ENCODE measurements around the gene CACNA2D2.

Gene CACNA2D2

DNA sequence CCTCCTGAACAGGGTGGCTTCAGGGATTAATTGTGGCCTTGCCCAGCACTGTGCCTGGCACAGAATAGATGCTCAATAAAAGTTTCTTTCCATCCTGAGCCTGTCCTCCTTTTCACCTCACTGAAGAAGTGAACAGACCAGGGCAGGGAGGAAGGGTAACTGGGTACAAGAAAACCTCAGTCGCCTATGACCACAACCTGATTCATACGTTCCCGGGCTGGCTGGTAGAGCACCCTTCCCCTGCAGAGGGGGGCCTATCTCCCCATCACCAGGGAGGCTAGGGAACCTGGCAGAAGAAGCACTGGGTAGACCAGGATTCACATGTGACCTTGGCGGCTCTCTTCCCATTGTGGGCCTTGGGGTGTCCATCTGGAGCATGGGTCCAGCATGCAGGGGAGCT lies 27.8 kb upstream of the CACNA2D2 start:
- H3K4me1 ChIP-seq (ENCODE audit: insufficient read depth, low read length), result no peaks in the 10 kb centered on the region
- H3K27ac ChIP-seq (ENCODE audit: low read length), result no peak overlapping the region
- DNase-seq, result no peak
- H3K27me3 ChIP-seq (ENCODE audit: insufficient read depth, low read length, poor library complexity), result peaks cover 35% of the 10 kb centered on the region
- no peak overlapping the region for H3K9ac ChIP-seq (ENCODE audit: low read depth, low read length)
- TF ChIP-seq CTCF (IDR thresholded peaks at IDR 0.05; ENCODE audit: borderline replicate concordance, extremely low read depth, low read length, poor library complexity, severe bottlenecking) (no peak), EZH2 (IDR thresholded peaks at IDR 0.05; ENCODE audit: borderline replicate concordance, low read depth, low read length, severe bottlenecking) (no peak)
- no peak overlapping the region for H3K4me3 ChIP-seq (ENCODE audit: low read depth in 1 of 2, low read length in 2 of 2)
- H3K36me3 ChIP-seq (ENCODE audit: insufficient read depth, low read length), result no peaks in the 10 kb centered on the region
- no peaks in the 10 kb centered on the region for H3K79me2 ChIP-seq (ENCODE audit: insufficient read depth, low read length)
- H3K9me3 ChIP-seq (ENCODE audit: insufficient read depth, low read length, severe bottlenecking), result no peaks in the 10 kb centered on the region
- ATAC-seq (ENCODE audit: insufficient read depth, low read depth), result no peak
- no peak overlapping the region for H3K4me2 ChIP-seq (ENCODE audit: insufficient read depth, low read length)
- peaks cover 22% of the 10 kb centered on the region for H4K20me1 ChIP-seq (ENCODE audit: insufficient read depth, low read length)
- H2AFZ ChIP-seq (ENCODE audit: low read depth, low read length), result no peak overlapping the region

GRCh38 chr3:50530001-50530970 lies 26.9 kb upstream of the CACNA2D2 start:
- Histone ChIP-seq H3K4me1 (ENCODE audit: insufficient read depth, low read length) (no peaks in the 10 kb centered on the region), H3K4me2 (ENCODE audit: insufficient read depth, low read length) (no peak overlapping the region), H3K79me2 (ENCODE audit: insufficient read depth, low read length) (no peaks in the 10 kb centered on the region), H3K4me3 (ENCODE audit: low read depth in 1 of 2, low read length in 2 of 2) (no peak overlapping the region), H4K20me1 (ENCODE audit: insufficient read depth, low read length) (peaks cover 21% of the 10 kb centered on the region), H3K27me3 (ENCODE audit: insufficient read depth, low read length, poor library complexity) (peaks cover 31% of the 10 kb centered on the region), H3K9ac (ENCODE audit: low read depth, low read length) (no peak overlapping the region), H3K36me3 (ENCODE audit: insufficient read depth, low read length) (no peaks in the 10 kb centered on the region), H3K9me3 (ENCODE audit: insufficient read depth, low read length, severe bottlenecking) (no peaks in the 10 kb centered on the region), H3K27ac (ENCODE audit: low read length) (no peak overlapping the region), H2AFZ (ENCODE audit: low read depth, low read length) (no peak overlapping the region)
- ATAC-seq (ENCODE audit: insufficient read depth, low read depth), result no peak
- DNase-seq, result no peak
- TF ChIP-seq EZH2 (IDR thresholded peaks at IDR 0.05; ENCODE audit: borderline replicate concordance, low read depth, low read length, severe bottlenecking), result no peak

GRCh38 chr3:50525987-50526386 lies 22.6 kb upstream of the CACNA2D2 start:
- peak; percentile 98 for ATAC-seq (ENCODE audit: insufficient read depth, low read depth)
- H3K27me3 ChIP-seq (ENCODE audit: insufficient read depth, low read length, poor library complexity), result peaks cover 27% of the 10 kb centered on the region
- TF ChIP-seq EZH2 (IDR thresholded peaks at IDR 0.05; ENCODE audit: borderline replicate concordance, low read depth, low read length, severe bottlenecking) (no peak), CTCF (IDR thresholded peaks at IDR 0.05; ENCODE audit: borderline replicate concordance, extremely low read depth, low read length, poor library complexity, severe bottlenecking) (no peak)

DNA sequence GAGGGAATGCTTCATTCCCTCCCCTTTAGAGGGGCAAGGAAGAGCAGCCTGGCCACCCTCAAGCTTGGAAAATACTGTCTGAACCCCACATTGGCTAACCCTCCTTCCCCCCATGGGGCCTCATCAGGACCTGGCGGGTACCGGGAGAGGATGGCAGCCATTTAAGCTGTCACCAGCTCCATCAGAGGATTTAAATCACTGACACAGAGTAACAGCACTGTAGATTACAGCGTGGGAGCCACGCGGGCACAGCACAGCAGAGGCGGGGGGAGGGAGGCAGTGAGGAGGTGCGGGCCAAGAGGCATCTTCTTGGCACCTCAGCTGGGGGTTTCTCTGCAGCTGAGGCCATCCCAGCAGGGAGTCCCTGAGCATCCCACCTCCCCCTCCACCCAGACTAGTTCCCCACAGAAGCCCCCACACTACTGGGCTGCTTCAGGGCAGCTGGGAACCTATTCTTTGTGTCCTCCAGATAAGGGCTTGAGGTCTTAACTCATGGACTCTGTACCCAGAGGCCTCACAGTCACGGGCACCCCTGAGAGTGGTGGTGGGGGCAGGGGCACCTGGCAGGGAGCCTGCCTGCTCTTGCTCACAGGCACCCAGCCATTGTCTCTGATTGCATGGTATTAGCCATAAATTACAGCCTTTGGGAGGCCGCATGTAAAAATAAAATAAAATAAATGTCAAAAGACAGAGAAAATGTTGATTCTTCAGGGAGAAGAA lies 21.9 kb upstream of the CACNA2D2 start:
- no peak overlapping the region for H3K4me3 ChIP-seq (ENCODE audit: low read depth in 1 of 2, low read length in 2 of 2)
- TF ChIP-seq EZH2 (IDR thresholded peaks at IDR 0.05; ENCODE audit: borderline replicate concordance, low read depth, low read length, severe bottlenecking) (no peak), CTCF (IDR thresholded peaks at IDR 0.05; ENCODE audit: borderline replicate concordance, extremely low read depth, low read length, poor library complexity, severe bottlenecking) (no peak)
- H3K9ac ChIP-seq (ENCODE audit: low read depth, low read length), result no peak overlapping the region
- no peaks in the 10 kb centered on the region for H3K9me3 ChIP-seq (ENCODE audit: insufficient read depth, low read length, severe bottlenecking)
- H3K4me1 ChIP-seq (ENCODE audit: insufficient read depth, low read length), result no peaks in the 10 kb centered on the region
- H3K79me2 ChIP-seq (ENCODE audit: insufficient read depth, low read length), result no peaks in the 10 kb centered on the region
- no peak overlapping the region for H3K4me2 ChIP-seq (ENCODE audit: insufficient read depth, low read length)
- peaks cover 21% of the 10 kb centered on the region for H3K27me3 ChIP-seq (ENCODE audit: insufficient read depth, low read length, poor library complexity)
- H2AFZ ChIP-seq (ENCODE audit: low read depth, low read length), result no peak overlapping the region
- peaks cover 10% of the 10 kb centered on the region; the same call in 1 of the 2 replicates for H4K20me1 ChIP-seq (ENCODE audit: insufficient read depth, low read length)
- DNase-seq, result no peak
- no peak for ATAC-seq (ENCODE audit: insufficient read depth, low read depth)
- H3K36me3 ChIP-seq (ENCODE audit: insufficient read depth, low read length), result no peaks in the 10 kb centered on the region
- no peak overlapping the region for H3K27ac ChIP-seq (ENCODE audit: low read length)

More at GRCh38 chr3:50525987-50526386, 22.6 kb upstream of the CACNA2D2 start:
- Histone ChIP-seq H2AFZ (ENCODE audit: low read depth, low read length) (no peak overlapping the region), H3K79me2 (ENCODE audit: insufficient read depth, low read length) (no peaks in the 10 kb centered on the region), H3K36me3 (ENCODE audit: insufficient read depth, low read length) (no peaks in the 10 kb centered on the region), H3K4me1 (ENCODE audit: insufficient read depth, low read length) (no peaks in the 10 kb centered on the region), H3K9ac (ENCODE audit: low read depth, low read length) (no peak overlapping the region), H4K20me1 (ENCODE audit: insufficient read depth, low read length) (peaks cover 10% of the 10 kb centered on the region; the same call in 1 of the 2 replicates), H3K9me3 (ENCODE audit: insufficient read depth, low read length, severe bottlenecking) (no peaks in the 10 kb centered on the region), H3K4me3 (ENCODE audit: low read depth in 1 of 2, low read length in 2 of 2) (no peak overlapping the region), H3K27ac (ENCODE audit: low read length) (no peak overlapping the region), H3K4me2 (ENCODE audit: insufficient read depth, low read length) (no peak overlapping the region)
- DNase-seq, result peak; percentile 74

All from DND-41 (cell line).